Nucleus accumbens (tissue), 56 donors: ENCODE measurements around the gene PCMTD2.

Experiments
- DNase-seq, 56 donors: peaks; one replicate each; lab custom pipeline; 2025; lab: John Stamatoyannopoulos, UW

Gene PCMTD2

GRCh38 chr20:64255361-64256281 lies at the start of gene PCMTD2:
Gene PCMTD2 (plus strand): TSS chr20:64255748. CDS start chr20:64259966, 4,218 bp downstream.
- peak in 49 of 56 donors; percentile 23 to 83 (median 66) for DNase-seq

- DNase-seq: no peak
Measured at GRCh38 chr20:64206614-64207013, 48.9 kb upstream of the PCMTD2 start.

- no peak for DNase-seq
Measured at GRCh38 chr20:64207641-64208590, 47.6 kb upstream of the PCMTD2 start.

GRCh38 chr20:64209148-64209547 lies 46.4 kb upstream of the PCMTD2 start:
- DNase-seq: no peak

DNA sequence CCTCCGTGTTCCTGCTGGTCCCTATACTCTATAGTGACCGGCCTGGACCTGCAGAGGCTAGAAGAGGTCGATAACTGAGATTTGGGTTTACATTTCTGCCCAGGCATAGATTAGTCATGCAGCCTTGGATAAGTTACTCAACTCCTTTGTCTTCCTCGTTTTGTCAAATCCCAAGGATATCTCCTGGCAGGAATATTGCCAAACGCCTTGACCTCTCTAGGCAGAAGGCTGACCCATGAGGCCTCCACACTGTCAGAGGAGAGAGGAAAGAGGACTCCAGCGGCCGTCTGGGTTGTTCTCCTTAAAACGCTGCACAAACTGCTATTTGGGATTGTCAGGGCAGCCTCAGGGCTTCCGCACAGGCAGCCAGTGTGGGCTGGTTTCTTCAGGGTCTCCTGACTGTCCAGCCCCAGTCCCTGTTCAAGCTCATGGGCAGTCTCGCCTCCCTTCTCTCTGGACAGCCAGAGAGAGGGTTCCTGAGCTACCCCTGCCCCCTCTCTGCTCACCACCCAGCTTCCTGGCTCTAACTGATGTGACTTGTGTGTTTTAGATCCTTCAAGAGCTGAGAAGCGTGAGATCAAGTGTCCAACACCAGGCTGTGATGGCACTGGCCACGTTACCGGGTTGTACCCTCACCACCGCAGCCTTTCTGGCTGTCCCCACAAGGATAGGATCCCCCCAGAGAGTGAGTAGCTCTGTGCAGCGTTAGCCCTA lies 44.7 kb upstream of the PCMTD2 start:
- no peak for DNase-seq

DNA sequence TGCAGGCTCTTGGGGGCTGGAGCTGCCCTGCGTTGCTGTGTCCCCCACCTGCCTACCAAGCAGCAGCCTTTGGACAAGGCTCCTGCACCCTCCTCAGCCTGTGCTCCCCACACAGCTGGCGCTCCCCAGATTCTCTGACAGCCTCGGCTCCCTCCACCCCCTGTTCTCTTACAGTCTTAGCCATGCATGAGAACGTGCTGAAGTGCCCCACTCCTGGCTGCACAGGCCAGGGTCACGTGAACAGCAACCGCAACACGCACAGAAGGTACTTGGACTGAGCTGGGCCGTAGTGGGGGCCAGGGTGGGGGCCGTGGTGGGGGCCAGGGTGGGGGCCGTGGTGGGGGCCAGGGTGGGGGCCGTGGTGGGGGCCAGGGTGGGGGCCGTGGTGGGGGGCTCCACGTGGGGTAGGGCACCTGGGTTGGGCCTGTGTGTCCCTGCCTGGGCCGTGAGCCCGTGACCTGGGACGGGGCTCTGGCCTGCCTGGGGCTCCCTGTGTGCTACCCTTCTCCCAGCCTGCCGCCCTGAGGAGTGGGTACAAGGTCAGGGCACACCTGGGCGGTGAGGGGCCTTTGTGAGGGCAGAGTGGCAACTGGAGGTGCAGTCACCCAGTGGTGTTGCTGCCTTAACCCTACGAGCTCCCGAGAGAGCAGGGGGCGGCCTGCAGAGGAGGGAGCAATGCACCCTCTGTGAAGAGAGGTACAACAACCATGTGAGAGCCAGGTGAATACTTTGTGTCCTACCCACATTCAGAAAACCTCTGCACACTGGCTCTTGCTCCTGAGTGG lies 43.5 kb upstream of the PCMTD2 start:
- no peak for DNase-seq

DNA sequence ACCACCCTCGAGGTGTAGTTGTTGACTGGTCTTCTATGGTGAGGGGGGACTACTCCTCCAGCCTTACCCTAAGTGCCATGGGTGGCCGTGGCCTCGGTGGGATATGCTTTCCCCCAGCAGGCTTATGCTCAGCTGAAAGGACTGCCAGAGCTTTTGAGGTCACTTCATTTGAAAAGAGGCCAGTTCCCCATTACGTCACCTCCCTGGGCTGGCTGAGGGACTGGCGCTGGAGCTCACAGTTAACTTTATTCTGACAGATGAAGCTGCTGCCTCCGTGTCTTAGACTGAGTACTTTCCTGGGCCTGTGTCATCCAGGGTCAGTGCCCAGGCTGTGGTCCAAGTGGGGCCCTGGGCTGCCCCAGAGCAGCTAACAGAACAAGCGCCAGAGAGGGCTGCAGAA lies 42.8 kb upstream of the PCMTD2 start:
- DNase-seq: peak in 7 of 56 donors; percentile 13 to 31 (median 18)

GRCh38 chr20:64214113-64214512 lies 41.4 kb upstream of the PCMTD2 start:
- DNase-seq: no peak

GRCh38 chr20:64214952-64215351 lies 40.6 kb upstream of the PCMTD2 start:
- no peak for DNase-seq

DNA sequence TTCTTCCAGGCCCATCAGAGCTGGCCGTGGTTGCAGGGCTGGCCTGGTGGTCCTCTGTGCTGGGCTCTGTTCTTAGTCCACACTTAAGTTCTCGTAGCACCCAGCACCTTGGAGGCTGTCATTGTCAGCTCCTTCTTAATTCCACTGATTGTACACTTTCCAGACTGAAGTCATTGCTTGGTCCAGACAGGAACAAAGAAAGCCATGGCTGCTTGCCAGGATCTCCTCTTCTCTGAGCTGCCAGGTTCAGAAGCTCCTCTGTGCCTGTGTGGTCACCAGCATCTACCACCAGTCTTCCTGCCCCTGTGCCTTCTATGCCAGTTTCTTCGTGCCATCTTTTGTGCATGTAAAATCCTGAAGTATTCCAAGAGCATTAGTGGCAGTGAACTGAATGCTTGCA lies 39.5 kb upstream of the PCMTD2 start:
- DNase-seq: no peak

DNA sequence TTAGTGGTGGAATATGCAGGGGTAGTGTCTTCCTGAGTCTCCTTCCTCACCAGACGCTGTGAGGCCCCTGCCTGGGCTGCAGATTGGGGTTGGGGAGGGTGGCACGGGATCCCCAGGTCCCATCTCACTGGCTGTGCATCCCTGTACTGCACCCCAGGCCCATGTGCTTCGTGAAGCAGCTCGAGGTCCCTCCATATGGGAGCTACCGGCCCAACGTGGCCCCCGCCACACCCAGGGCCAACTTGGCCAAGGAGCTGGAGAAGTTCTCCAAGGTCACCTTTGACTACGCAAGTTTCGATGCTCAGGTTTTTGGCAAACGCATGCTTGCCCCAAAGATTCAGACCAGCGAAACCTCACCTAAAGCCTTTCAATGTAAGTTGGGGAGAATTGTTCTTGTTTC lies 38.6 kb upstream of the PCMTD2 start:
- DNase-seq: no peak

GRCh38 chr20:64217539-64218221 lies 37.9 kb upstream of the PCMTD2 start:
- no peak for DNase-seq

DNA sequence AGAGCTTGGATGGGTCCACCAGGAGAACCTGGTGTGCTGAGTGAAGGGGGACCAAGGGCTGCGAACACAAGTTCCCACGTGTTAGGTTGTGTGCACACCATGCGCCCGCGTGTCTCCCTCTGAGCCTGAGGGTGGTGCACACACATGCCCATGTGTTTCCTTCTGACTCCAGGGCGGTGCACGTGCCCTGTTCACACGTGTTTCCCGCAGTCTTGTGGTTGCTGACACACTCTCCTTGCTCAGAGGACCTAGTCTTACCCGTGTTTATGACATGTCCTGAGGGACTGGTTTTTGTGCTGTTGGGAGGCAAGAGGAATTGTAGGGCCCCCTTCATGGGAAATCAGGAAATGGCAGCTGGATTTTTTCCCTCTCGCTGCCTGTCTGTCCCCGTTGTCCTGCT lies 36.3 kb upstream of the PCMTD2 start:
- DNase-seq: no peak

DNA sequence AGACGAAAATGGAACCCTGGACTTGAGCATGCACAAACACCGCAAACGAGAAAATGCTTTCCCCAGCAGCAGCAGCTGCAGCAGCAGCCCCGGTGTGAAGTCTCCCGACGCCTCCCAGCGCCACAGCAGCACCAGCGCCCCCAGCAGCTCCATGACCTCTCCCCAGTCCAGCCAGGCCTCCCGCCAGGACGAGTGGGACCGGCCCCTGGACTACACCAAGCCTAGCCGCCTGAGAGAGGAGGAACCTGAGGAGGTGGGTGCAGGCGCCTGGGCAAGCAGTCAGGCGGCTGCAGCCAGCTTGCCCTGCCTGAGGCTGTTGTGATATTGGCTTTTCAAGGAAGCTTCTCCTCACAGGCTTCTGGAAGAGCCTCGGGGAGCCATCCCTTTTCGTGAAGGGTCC lies 35.8 kb upstream of the PCMTD2 start:
- DNase-seq: no peak

DNA sequence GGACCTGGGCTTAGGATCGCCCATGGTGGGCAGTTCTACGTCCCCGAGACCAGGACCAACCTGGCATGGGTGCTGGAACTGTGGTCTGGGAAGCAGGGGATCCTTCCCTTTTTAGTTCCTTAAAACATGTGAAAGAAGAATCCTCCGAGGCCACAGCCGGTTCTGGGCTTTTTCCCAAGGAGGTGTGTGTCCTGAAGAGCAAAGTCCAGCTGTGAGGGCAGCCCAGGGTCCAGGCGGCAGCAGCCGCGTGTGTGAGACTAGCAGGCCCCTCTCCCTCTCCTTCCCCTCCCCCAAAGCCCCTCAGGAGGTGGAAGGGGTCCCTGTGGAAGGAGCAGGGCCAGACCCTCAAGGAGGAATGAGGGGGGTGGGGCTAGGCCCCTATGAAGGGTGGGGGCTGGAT lies 35.1 kb upstream of the PCMTD2 start:
- DNase-seq: no peak

DNA sequence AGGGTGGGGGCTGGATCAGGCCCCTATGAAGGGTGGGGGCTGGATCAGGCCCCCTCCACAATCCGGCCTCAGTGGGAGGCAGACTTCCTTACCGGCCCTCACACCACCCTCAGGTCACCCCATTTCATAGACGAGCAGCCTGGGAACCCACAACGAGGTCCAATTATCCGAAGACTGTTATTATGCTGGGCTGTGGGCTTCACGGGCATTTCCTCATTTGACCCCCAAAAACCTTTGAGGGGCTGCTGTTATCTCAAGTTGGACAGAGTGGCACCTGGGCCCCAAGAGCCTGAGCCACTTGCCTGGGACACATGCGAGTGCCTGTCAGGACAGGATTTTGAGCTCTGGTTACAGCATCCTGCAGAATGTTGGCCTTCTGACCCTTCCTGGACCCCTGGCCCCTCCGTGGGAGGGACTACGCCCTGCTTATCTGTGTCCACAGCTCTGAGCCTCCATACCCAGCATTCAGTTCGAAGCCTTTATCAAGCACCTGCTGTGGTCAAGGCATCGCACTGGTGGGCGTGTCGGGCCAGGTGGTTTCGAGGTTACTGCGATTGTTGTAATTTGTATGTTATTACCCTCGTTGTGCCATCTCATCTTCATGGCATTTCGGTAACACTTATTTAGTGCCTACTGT lies 34.5 kb upstream of the PCMTD2 start:
- no peak for DNase-seq

DNA sequence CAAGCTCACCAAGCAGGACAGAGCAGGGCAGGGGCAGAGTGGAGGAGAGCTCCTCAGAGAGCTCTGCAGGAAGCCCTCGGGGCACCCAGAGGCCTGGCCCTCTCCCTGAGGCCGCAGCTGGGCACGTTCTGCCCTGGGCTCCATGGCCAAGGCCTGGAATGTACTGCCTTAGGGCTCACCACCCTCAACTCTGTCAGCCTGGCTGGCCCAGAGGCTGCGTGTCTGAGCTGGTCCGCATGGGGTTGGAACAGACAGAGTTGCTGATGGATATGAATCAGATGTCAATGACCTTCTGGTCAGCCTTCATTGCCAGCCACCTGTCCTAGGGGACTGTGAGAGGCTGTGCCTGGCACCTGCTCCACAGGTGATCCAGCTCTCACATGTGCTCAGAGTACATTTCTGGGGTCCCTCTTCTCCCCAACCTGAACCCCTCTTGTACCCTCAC lies 33.2 kb upstream of the PCMTD2 start:
- no peak for DNase-seq

DNA sequence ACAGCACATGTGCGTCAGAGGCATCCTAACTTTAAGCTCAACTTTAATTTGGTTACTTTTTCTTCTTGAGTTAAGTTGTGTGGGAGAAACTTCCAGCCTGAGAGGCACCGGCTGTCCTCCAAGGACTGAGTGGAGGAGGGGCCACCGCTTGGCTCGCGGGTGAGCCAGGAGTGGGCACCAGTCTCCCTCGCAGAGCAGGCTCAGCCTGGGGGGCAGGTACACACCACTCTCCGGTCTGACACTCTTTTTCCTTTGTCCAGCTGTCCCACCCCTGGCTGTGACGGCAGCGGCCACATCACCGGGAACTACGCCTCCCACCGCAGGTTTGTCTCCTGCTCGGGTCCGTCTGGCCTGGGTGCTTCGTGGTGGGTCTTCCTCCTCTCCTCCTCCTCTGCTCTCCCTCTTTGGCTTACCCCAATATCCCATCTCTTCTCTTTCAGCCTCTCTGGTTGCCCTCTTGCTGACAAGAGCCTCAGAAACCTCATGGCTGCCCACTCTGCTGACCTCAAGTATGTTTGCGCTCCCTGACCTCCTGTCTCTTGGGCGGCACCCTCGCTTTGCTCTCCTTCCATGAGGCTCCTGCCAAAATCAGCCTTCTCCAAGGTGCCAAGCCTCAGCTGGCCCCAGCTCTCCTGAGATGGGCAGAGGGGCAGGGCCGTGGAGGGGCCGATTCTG lies 32.6 kb upstream of the PCMTD2 start:
- peak in 2 of 56 donors; percentile 9 to 37 for DNase-seq
